Kidney epithelial cell (primary cell): ENCODE results near the gene SURF1. TPM values are rescaled to one million over a fixed set of nuclear protein-coding genes. Genes with fewer than 3 reads are reported as not detected.

Experiments used
- total RNA-seq: library from RNA; depleted of rRNA; stranded (reverse); fragments of >200 nt; gene quantifications from 2 replicates; pipeline ENCODE4 v1.2.3, GENCODE V29; 2015

Gene SURF1
- total RNA-seq, 1 donor from 2014 or later = 39.2 TPM

Other genes starting within 250 kb of the SURF1 start
- 39.9 and 43.7 TPM in 2 replicates for gene RALGDS, start 235.2 kb downstream of the SURF1 start, total RNA-seq
- 8.8 and 12.4 TPM in 2 replicates for gene GBGT1, start 192.6 kb downstream of the SURF1 start, total RNA-seq
- not detected in 2 replicates for gene OBP2B, start 147.2 kb downstream of the SURF1 start, total RNA-seq
- gene ABO, start 81.3 kb downstream of the SURF1 start, total RNA-seq = 1.8 TPM in 2 replicates
- 17.4 and 30.8 TPM in 2 replicates for gene SURF6, start 20.3 kb downstream of the SURF1 start, total RNA-seq
- 42.0 and 51.8 TPM in 2 replicates for gene MED22, start 8.4 kb downstream of the SURF1 start, total RNA-seq
- gene RPL7A, start 8.3 kb downstream of the SURF1 start, total RNA-seq = 2,183 and 2,339 TPM in 2 replicates
- gene SURF2, start 63 bp upstream of the SURF1 start, total RNA-seq = 38.7 and 51.5 TPM in 2 replicates
- gene SURF4, start 19.6 kb upstream of the SURF1 start, total RNA-seq = 188 and 198 TPM in 2 replicates
- 0.27 TPM in 1 of 2 replicates, not detected in the other for gene STKLD1, start 19.9 kb upstream of the SURF1 start, total RNA-seq
- 21.9 and 23.1 TPM in 2 replicates for gene REXO4, start 61.5 kb upstream of the SURF1 start, total RNA-seq
- 2.0 and 2.4 TPM in 2 replicates for gene ADAMTS13, start 65.9 kb upstream of the SURF1 start, total RNA-seq
- gene CACFD1, start 103.5 kb upstream of the SURF1 start, total RNA-seq = 24.4 and 24.6 TPM in 2 replicates
- 51.8 and 60.9 TPM in 2 replicates for gene SLC2A6, start 122.6 kb upstream of the SURF1 start, total RNA-seq
- gene MYMK, start 168.5 kb upstream of the SURF1 start, total RNA-seq = not detected in 2 replicates
- gene ADAMTSL2, start 178.2 kb upstream of the SURF1 start, total RNA-seq = 0.54 and 1.2 TPM in 2 replicates